Measurements from ENCODE around the gene HYAL1.

DNA sequence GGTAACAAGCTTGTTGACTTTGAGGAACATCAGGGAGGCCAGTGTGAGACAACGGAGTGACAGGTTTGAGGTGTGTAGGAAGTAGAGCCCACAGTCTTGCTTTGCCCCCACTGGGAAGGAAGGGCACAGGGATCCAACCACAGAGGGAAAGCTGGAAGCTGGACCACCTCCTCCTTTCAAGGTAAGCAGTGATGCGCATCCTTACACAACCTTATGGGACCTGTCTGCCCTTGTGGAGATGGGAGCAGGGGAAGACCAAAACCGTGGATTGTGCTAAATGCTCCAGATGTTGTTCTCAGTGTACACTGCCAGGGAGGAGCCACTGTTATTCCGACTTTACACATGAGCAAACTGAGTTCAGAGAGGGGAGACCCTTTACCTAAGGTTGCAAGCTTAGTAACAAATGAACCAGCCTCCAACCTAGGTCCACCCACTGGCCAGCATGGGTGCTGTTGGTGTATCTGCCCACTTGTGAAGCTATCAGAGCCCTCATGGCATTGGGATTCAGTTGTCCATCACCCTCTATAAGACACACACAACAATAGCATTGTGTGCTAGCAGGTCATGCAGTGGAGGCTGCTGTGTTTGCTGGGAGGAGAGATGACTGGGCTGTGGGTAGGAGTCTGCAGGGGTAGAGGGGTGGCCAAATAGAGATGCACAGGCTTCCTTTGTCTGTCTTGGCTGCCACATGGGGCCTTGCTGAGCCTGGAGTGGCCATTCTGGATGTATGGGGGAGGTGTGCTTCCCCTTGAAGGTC, 25.1 kb downstream of the HYAL1 start:
- TF ChIP-seq POLR2A (IDR thresholded peaks at IDR 0.05): no peak
- TF ChIP-seq, protein P1, sequence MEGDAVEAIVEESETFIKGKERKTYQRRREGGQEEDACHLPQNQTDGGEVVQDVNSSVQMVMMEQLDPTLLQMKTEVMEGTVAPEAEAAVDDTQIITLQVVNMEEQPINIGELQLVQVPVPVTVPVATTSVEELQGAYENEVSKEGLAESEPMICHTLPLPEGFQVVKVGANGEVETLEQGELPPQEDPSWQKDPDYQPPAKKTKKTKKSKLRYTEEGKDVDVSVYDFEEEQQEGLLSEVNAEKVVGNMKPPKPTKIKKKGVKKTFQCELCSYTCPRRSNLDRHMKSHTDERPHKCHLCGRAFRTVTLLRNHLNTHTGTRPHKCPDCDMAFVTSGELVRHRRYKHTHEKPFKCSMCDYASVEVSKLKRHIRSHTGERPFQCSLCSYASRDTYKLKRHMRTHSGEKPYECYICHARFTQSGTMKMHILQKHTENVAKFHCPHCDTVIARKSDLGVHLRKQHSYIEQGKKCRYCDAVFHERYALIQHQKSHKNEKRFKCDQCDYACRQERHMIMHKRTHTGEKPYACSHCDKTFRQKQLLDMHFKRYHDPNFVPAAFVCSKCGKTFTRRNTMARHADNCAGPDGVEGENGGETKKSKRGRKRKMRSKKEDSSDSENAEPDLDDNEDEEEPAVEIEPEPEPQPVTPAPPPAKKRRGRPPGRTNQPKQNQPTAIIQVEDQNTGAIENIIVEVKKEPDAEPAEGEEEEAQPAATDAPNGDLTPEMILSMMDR (IDR thresholded peaks at IDR 0.05): no peak
